Raji (cell line): ENCODE results near the gene SSNA1.

Source experiments
- POLR2A ChIP-seq: IDR thresholded peaks from 2 replicates; pipeline ENCODE4 v1.6.1; 2011; ENCODE audit warnings: low read depth, low read length, control low read depth; ENCODE audit not compliant: insufficient read depth

The SSNA1 gene

DNA sequence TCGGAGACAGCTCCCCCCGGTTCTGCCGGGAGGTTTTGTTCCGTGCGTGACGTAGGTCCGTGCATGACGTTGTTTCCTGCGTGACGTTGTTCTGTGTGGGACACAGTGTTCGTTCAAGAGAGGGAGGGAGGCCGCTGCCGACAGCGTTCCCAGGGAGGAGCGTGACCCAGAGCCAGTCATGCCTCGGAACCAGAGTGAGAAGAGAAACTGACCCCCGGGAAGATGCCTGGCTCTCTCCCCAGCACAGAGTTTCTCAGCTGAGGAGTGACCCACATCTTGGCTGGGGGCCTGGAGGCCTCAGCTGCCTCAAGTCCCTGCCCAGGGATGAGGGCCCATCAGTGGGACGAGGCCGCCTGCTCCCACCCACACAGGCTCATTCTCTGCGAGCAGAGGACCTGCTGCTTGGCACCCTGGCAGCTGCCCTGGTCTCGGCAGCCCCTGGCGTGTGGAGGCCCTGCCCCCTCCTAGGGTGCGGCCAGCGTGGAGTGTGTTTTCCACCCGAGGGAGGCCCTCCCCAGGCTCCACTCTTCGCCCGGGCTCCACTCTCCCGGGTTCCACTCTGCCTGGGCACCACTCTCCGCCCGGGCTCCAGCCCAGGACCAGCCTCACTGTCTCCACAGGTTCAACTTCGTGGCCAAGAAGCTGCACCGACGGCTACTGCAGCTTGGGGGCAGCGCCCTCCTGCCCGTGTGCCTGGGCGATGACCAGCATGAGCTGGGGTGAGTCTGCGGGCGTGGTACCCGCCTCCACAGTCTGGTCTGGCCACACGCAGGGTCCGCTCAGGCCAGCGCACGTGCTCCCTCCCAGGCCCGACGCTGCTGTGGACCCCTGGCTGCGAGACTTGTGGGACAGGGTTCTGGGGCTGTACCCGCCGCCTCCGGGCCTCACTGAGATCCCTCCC lies 24.9 kb downstream of the SSNA1 start:
- TF ChIP-seq POLR2A, result no peak

DNA sequence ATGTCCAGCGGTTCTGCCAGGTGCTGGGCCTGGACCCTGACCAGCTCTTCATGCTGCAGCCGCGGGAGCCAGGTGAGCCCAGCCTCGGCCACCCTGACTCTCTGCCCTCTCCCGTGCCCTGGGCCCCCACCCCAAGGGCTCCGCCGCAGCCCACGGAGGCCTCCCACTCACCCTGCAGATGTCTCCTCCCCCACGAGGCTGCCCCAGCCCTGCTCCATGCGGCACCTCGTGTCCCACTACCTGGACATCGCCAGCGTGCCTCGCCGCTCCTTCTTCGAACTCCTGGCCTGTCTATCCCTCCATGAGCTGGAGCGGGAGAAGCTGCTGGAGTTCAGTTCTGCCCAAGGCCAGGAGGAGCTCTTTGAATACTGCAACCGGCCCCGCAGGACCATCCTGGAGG lies 26.1 kb downstream of the SSNA1 start:
- no peak for TF ChIP-seq POLR2A

DNA sequence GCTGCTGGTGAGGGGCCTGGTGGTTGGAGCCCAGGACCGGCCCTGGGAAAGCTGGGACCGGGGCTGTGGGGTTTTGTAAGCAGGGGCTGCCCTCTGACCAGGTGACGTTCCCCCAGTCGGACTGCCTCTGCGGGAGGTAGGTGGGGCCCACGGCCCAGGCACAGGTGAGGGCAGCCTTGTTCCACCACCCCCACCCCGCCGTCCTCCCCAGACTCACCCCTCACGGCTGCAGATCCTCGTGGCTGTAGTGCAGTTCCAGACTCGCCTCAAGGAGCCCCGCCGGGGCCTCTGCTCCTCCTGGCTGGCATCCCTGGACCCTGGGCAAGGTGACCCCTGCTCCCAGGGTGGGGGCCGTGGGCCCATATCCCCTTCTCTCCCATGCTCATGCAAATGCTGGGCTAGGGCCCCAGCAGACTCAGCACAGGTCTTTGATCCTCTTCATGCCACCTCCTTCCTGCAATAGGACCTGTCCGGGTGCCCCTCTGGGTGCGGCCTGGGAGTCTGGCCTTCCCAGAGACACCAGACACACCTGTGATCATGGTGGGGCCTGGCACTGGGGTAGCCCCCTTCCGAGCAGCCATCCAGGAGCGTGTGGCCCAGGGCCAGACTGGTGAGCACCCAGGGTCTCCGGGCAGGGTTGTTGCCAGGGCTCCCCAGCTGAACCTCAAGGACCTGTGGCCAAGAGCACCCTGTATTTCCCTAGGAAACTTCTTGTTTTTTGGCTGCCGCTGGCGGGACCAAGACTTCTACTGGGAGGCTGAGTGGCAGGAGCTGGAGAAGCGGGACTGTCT lies 26.9 kb downstream of the SSNA1 start:
- TF ChIP-seq POLR2A, result no peak

DNA sequence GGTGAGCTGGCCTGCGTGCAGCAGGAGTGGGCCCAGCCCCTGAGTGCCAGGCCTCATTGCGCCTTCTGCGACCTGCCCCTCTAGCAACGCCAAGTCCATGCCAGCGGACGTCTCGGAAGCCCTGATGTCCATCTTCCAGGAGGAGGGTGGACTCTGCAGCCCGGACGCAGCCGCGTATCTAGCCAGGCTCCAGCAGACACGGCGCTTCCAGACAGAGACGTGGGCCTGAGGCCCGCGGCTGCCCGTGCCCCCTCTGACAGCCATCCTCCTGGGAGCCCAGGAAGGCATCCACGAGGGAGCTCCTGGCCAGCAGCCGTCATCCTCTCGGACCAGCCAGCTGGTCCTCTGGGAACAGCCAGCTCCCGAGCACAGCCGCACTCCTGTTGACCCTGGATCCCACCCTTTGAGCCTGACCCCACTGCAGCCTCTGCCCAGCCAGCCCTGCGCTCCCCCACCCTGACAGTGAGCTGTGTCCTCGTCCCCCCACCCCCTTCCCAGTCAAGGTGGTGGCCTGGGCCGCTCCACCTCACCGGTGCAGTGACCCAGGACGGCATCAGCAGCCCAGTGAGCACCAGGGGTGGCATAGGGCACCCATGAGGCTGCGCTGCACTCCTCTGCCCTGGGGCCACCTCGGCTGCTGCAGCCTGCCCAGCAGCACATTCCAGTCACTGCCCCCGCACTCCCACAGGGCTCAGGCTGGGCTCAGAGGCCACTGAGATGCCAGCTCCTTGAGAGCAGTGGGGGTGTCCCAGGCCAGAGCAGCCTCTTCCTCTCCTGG lies 27.9 kb downstream of the SSNA1 start:
- TF ChIP-seq POLR2A, result no peak

DNA sequence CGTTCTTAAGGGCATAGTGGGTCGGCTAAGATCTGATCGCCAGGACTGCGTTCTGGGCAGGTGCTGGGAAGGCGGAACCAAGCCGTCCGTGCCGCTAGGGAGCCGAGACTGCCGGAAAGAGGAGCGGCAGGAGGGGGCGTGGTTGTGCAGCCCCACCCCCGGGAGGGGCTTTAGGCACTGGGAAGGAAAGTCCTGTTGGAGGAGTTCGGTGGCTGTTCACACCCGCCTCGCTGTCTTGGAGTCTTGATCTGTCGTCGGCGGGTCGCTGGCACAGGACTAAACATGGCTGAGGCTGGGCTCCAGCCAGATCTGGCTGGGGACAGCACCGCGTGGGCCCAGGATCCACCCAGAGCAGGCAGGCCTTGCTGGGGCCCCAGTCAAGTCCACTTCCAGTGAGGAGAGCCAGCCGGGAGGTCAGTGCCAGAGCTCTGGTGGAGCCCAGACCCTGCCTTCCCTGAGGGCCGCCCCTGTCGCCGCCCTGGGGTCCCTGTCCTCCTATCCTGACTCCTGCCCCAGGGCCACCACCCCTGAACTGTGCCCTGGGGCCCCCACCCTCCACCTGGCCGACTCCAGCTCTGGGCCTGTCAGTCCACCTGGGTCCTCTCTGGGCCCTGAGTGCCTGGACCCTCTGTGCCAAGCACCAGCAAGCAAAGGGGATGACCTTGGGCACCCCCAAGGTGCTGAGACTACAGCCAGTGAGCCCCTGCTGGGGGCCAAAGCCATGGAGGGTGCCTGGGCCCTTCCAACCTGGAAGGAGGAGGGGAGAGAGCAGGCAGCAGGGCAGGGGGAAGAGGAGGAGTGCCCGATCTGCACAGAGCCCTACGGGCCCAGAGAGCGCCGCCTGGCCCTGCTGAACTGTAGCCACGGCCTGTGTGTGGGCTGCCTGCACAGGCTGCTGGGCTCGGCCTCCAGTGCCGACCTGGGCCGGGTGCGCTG lies 29.1 kb downstream of the SSNA1 start:
- TF ChIP-seq POLR2A, result no peak

DNA sequence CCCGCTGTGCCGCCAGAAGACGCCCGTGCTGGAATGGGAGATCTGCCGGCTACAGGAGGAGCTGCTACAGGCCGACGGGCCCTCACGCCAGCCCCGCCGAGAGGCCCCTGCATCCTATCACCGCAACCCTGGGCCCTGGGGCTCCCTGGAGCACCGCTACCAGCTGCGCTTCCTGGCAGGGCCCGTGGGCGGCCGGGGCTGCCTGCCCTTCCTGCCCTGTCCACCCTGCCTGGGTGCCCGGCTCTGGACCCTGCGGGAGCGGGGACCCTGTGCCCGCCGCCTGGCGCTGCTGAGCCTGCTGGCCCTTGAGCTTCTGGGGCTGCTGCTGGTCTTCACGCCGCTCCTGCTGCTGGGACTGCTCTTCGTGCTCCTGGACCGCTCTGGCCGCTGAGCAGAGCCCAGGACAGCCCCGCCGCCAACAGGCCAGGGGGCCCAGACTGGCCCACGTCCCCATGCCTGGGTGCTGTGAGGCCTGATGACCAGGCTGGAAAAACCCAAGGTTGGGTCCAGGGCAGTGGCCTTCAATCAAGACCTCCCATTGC lies 29.8 kb downstream of the SSNA1 start:
- no peak for TF ChIP-seq POLR2A

DNA sequence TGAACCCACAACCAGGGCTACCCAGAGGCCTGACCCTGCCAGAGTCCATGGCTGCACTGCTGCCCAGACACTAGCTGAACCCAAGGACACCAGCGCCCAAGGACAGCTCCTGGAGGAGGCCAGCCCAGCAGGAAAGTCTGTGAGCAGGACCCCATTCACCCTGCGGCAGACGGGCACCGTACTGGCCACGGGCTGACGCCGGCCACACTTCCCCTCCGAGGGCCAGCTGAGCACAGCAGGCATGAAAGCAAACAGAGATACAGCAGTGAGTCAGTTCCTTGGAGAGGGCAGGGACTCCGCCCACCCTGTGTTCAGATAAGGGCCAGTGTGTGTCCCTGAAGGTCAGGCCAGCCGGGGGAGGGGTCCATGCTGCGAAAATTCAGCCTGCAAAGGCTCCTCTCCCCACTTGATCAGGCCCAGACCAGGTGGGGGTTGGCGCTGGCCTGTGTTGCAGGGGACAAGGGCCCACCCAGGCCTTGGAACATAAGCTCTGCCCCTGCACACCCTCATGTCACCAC lies 30.3 kb downstream of the SSNA1 start:
- no peak for TF ChIP-seq POLR2A

DNA sequence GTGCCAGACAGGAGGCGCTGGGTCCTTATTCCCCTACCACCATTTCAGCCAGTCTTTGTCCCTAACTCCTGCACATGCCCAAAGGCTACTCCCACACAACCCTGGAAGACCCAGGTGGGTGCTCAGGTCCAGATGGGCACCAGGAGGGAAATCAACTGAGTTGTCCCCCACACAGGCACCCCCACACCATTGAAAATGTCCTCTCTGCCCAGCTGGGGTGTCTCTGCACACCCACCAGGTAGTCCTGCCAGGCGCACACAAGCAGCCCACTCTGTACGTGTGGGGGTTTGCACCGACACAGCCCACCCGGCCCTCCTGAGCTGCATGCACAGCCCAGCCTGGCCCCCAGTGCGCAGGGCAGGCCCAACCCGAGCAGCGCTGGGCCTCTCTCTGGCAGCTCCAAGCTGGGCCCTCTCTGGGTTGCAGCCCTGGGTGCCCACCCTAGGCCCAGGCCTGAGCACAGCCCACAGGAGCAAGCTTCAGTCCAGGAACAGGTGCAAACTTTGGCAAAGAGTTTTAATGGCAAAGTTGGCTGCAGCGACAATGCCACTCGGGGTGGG lies 31.4 kb downstream of the SSNA1 start:
- TF ChIP-seq POLR2A, result no peak

DNA sequence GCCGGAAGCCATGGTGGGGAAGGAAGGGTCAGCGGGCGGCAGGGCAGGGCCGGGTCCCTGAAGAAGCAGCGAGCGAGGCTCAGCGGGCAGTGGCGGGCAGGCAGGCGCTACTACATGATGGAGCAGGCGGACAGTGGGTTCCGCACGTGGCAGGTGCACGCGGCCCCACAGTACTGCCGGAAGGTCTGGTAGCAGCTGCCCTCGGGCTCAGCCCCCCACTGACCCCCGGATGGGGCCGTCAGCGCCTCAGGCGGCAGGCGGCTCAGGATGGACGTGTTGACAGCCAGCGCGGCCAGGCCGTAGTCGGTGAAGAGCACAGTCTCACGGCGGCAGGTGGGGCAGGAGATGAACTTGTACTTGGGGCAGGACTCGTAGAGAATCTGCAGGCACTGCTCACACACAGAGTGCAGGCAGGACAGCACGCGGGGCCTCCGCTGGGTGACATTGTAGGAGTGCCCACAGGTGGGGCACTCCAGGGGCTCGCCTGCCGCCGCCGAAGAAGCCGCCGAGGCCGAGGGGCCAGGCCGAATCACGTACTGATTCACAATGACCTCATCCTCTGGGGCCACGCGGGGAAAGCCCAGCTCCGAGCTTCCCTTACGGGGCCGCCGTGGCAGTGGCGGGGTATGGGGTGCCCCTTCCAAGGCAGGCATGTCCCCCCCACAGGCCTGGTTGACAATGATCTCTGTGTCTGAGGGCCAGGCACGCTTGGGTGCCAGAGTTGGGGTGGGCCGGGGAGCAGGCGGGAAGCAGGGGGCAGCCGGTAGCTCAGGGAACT lies 32.0 kb downstream of the SSNA1 start:
- TF ChIP-seq POLR2A, result no peak

DNA sequence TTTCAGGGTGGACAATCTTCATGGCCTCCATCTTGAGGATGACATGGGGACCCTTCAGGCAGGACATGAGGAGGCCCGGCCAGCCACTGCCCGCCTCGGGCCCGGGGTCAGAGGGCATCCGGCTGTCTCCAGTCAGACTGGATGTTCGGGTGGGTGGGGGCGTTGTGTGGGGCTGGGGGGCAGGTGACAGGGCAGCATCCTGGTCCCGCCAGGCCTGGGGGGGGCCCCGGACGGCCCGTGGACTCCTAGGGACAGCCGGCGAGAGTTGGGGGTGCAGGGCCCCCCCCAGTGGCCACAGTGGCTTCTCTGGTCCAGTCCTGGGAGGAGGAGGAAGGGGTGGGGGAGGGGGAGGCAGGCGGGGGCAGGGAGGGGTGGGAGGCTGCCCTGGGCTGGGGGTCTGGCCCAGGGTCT lies 32.6 kb downstream of the SSNA1 start:
- TF ChIP-seq POLR2A, result no peak

DNA sequence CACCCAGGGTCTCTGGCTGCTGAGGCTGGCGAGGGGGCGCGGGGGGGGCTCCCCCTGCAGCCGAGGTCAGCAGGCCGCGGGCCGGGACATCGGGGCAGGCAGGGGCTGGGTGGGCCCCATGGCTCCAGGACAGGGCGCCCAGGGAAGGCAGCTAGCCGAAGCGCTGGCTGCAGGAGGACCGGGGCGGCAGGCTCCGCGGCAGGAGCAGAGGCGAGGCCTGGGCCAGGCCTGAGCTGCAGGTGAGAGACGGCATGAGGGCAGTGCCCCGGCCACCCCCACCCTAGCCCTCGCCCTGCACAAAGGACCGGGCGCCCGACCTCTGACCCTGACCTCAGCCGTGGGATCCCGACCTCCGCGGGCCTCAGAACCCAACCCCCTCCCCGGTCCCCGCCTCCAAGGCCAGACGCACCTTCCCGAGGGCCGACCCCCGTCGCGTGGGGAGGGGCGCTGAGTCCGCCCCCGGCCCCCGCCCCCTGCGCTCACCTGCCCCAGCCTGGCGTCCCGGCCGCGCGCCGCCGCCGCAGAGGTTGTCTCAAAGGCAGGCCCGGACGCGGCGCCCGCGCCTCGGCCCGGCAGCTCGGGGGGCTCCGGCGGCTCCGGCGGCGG lies 33.1 kb downstream of the SSNA1 start:
- TF ChIP-seq POLR2A, result no peak
